OCI-LY7 (cell line): ENCODE measurements around the gene HNRNPL. TPM values are rescaled to one million over a fixed set of nuclear protein-coding genes. Genes with fewer than 3 reads are reported as not detected.

Experiments
- BruUV-seq: library from RNA; stranded (reverse); fragments of 400-500 nt; replicated peaks from 2 replicates; lab custom pipeline; 2021; lab: Mats Ljungman, UMichigan
- CTCF ChIA-PET: fragments of 300-600 bp; sonication (Branson Sonifier 250); formaldehyde crosslinking; loops from one replicate; lab custom pipeline; 2022; ENCODE audit warnings: antibody characterized with exemption; ENCODE audit not compliant: unreplicated experiment; lab: Charles Lee
- POLR2A ChIA-PET: fragments of 300-600 bp; sonication (Branson Sonifier 250); formaldehyde crosslinking; loops from one replicate; lab custom pipeline; 2022; ENCODE audit warnings: antibody characterized with exemption; lab: Charles Lee
- DNase-seq: peaks from one replicate; pipeline ENCODE4 v3.0.0-alpha.2; 2015; ENCODE audit warnings: low spot score
- H2AFZ ChIP-seq: fragments of 200-600 bp; sonication (generic), shearing (Covaris generic); 2 replicates; pipeline ENCODE4 v1.6.1; 2014; ENCODE audit warnings: mild to moderate bottlenecking, antibody characterized with exemption, low read length, moderate library complexity
- H3K27ac ChIP-seq: fragments of 200-600 bp; sonication (generic); 2 replicates; pipeline ENCODE4 v1.5.1; 2014; ENCODE audit warnings: mixed run types, low read depth, mild to moderate bottlenecking, moderate library complexity, low read length, inconsistent platforms; ENCODE audit not compliant: poor library complexity, severe bottlenecking
- H3K36me3 ChIP-seq: fragments of 200-600 bp; sonication (generic); 2 replicates; pipeline ENCODE4 v1.6.1; 2014; ENCODE audit warnings: mild to moderate bottlenecking, antibody characterized with exemption, low read length, moderate library complexity, mixed read lengths; ENCODE audit not compliant: insufficient read depth
- H3K4me1 ChIP-seq: fragments of 200-600 bp; sonication (generic); 2 replicates; pipeline ENCODE4 v1.5.1; 2014; ENCODE audit warnings: mild to moderate bottlenecking, low read length; ENCODE audit not compliant: insufficient read depth, poor library complexity, severe bottlenecking
- H3K4me2 ChIP-seq: fragments of 200-600 bp; sonication (generic); 2 replicates; pipeline ENCODE4 v1.6.1; 2014; ENCODE audit warnings: mild to moderate bottlenecking, low read length
- H3K4me3 ChIP-seq: fragments of 200-600 bp; sonication (generic); 2 replicates; pipeline ENCODE4 v1.5.1; 2014; ENCODE audit warnings: mild to moderate bottlenecking, low read depth, low read length; ENCODE audit not compliant: poor library complexity, severe bottlenecking
- H3K79me2 ChIP-seq: fragments of 200-600 bp; sonication (generic); 2 replicates; pipeline ENCODE4 v1.6.1; 2016; ENCODE audit warnings: low read depth, mild to moderate bottlenecking, low read length, moderate library complexity, mixed read lengths; ENCODE audit not compliant: insufficient read depth
- H3K9me2 ChIP-seq: fragments of 200-600 bp; sonication (generic); 2 replicates; pipeline ENCODE4 v1.6.1; 2016; ENCODE audit warnings: mild to moderate bottlenecking, low read length, mixed read lengths; ENCODE audit not compliant: insufficient read depth
- H3K9me3 ChIP-seq: fragments of 200-600 bp; sonication (generic); 2 replicates; pipeline ENCODE4 v1.6.1; 2014; ENCODE audit warnings: mild to moderate bottlenecking, mixed run types, low read length, mixed read lengths
- H4K20me1 ChIP-seq: fragments of 200-600 bp; sonication (generic); 2 replicates; pipeline ENCODE4 v1.6.1; 2014; ENCODE audit warnings: mild to moderate bottlenecking, antibody characterized with exemption, low read length, moderate library complexity, mixed read lengths; ENCODE audit not compliant: insufficient read depth
- EZH2phosphoT487 ChIP-seq: fragments of 200-600 bp; sonication (generic); IDR thresholded peaks from 2 replicates; pipeline ENCODE4 v1.6.1; 2018; ENCODE audit warnings: low read depth, borderline replicate concordance, mild to moderate bottlenecking, mixed run types, antibody characterized with exemption, low read length, moderate library complexity, mixed read lengths
- intact Hi-C: fragments of 100-400 bp; cut with micrococcal nuclease; formaldehyde crosslinking; loops from one replicate; pipeline ENCODE4 v1.10.0; 2022; ENCODE audit not compliant: unreplicated experiment
- total RNA-seq, 2 experiments: library from RNA; depleted of rRNA in 1 of 2; stranded (reverse); fragments of >200 nt in 1 of 2; shearing (Covaris generic) in 1 of 2; gene quantifications; 2 replicates each; pipeline ENCODE4 v1.2.3, GENCODE V29; 2014 to 2022
- TF ChIP-seq, protein P1 (sequence below): fragments of 200-600 bp; sonication (generic); conservative IDR thresholded peaks from 2 replicates; pipeline ENCODE4 v1.5.1; 2014; ENCODE audit warnings: mild to moderate bottlenecking, antibody characterized with exemption, low read length, moderate library complexity, mixed read lengths

HNRNPL gene
- total RNA-seq, 2 experiments from 2014 or later = 263 to 655 TPM

GRCh38 chr19:38795549-38795948 is 54.2 kb downstream of the HNRNPL start:
- intact Hi-C loops = no loop called here
- Histone ChIP-seq H3K4me2 (no peak overlapping the region), H3K79me2 (no peaks in the 10 kb centered on the region), H4K20me1 (no peaks in the 10 kb centered on the region), H3K27ac (no peak overlapping the region), H3K4me3 (no peak overlapping the region), H3K9me3 (no peaks in the 10 kb centered on the region), H3K9me2 (no peaks in the 10 kb centered on the region), H2AFZ (no peak overlapping the region), H3K4me1 (no peaks in the 10 kb centered on the region), H3K36me3 (no peaks in the 10 kb centered on the region)
- no TSS peak for BruUV-seq
- CTCF ChIA-PET = no interaction called here
- TF ChIP-seq, protein P1, sequence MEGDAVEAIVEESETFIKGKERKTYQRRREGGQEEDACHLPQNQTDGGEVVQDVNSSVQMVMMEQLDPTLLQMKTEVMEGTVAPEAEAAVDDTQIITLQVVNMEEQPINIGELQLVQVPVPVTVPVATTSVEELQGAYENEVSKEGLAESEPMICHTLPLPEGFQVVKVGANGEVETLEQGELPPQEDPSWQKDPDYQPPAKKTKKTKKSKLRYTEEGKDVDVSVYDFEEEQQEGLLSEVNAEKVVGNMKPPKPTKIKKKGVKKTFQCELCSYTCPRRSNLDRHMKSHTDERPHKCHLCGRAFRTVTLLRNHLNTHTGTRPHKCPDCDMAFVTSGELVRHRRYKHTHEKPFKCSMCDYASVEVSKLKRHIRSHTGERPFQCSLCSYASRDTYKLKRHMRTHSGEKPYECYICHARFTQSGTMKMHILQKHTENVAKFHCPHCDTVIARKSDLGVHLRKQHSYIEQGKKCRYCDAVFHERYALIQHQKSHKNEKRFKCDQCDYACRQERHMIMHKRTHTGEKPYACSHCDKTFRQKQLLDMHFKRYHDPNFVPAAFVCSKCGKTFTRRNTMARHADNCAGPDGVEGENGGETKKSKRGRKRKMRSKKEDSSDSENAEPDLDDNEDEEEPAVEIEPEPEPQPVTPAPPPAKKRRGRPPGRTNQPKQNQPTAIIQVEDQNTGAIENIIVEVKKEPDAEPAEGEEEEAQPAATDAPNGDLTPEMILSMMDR = no peak
- no peak for TF ChIP-seq EZH2phosphoT487
- no peak for DNase-seq
- POLR2A ChIA-PET = no interaction called here

GRCh38 chr19:38793671-38794070 is 56.1 kb downstream of the HNRNPL start:
- no peaks in the 10 kb centered on the region for H3K4me1 ChIP-seq
- no peaks in the 10 kb centered on the region for H3K36me3 ChIP-seq
- intact Hi-C loops = no loop called here
- H3K79me2 ChIP-seq = no peaks in the 10 kb centered on the region
- H3K27ac ChIP-seq = no peak overlapping the region
- ChIA-PET CTCF (no interaction called here), POLR2A (interaction anchor here (0.6 kb wide), 1 partner anchor 381 kb away, joined by 3 read pairs; no protein-coding TSS in a partner anchor)
- no peak overlapping the region for H2AFZ ChIP-seq
- no peak for DNase-seq
- no peaks in the 10 kb centered on the region for H3K9me2 ChIP-seq
- H4K20me1 ChIP-seq = no peaks in the 10 kb centered on the region
- no peak overlapping the region for H3K4me3 ChIP-seq
- no peaks in the 10 kb centered on the region for H3K9me3 ChIP-seq
- no TSS peak for BruUV-seq
- TF ChIP-seq EZH2phosphoT487 = no peak
- TF ChIP-seq, protein P1 = no peak
- no peak overlapping the region for H3K4me2 ChIP-seq

DNA sequence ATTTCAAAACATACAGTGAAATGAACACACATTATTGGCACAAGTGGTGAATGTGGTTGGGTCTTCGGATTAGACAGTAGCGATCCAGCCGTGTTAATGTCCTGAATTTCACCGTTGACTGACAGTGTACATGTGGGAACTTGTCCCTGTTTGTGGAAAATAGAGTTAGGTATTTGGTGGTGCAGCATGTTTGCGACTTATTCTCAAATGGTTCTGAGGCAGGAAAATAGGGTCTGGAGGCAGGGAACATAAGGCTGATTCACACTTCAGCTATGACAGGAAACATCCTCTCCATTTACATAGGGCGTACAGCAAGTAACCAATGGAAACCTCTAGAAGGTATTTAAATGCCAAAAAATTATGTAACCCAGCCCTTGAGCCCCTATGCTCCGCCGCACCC is 56.6 kb downstream of the HNRNPL start:
- H3K27ac ChIP-seq = no peak overlapping the region
- no peaks in the 10 kb centered on the region for H3K36me3 ChIP-seq
- DNase-seq = no peak
- intact Hi-C loops = no loop called here
- H3K9me2 ChIP-seq = no peaks in the 10 kb centered on the region
- H3K79me2 ChIP-seq = no peaks in the 10 kb centered on the region
- H2AFZ ChIP-seq = no peak overlapping the region
- ChIA-PET POLR2A (no interaction called here), CTCF (no interaction called here)
- H3K9me3 ChIP-seq = no peaks in the 10 kb centered on the region
- BruUV-seq = no TSS peak
- H4K20me1 ChIP-seq = no peaks in the 10 kb centered on the region
- TF ChIP-seq, protein P1 = no peak
- TF ChIP-seq EZH2phosphoT487 = no peak
- no peak overlapping the region; the same call in 1 of the 2 replicates for H3K4me2 ChIP-seq
- no peak overlapping the region for H3K4me3 ChIP-seq
- no peaks in the 10 kb centered on the region for H3K4me1 ChIP-seq
